ENCODE measurements around the gene CDH19. TPM values are rescaled to one million over a fixed set of nuclear protein-coding genes. Genes with fewer than 3 reads are reported as not detected.

CDH19 gene
- total RNA-seq, 1 experiment from 2014 or later = not detected

DNA sequence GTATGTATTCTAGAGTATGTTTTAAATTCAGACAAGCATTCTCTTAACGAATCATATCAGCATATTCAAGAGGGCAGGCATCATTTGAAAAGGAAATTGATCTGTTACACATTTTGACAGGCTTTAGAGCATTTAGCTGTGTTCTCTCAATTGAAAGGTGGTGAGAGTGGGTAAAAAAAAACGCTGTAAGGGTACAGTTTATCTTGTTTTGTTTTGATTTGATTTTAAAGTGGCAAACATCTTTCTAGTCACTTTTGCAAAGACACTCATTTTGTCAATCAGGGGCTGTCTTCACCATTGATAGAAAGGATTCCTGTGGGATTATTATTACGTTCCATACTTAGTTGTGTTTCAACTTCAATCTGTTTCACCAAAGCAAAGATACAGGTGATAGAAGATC is 2.2 kb downstream of the CDH19 start:
- CTCF ChIA-PET = no interaction called here
- no peak overlapping the region for H3K27ac ChIP-seq (ENCODE audit: low read depth, low read length, poor library complexity, severe bottlenecking)
- no peaks in the 10 kb centered on the region for H3K27me3 ChIP-seq (replicated peaks; ENCODE audit: insufficient read depth, low read depth, low read length, poor library complexity)
- H3K4me3 ChIP-seq (ENCODE audit: low read depth, low read length, poor library complexity, severe bottlenecking) = no peak overlapping the region
- intact Hi-C loops (cut with micrococcal nuclease; ENCODE audit: unreplicated experiment) = no loop called here
- no TSS peak for BruUV-seq (replicated peaks)
- TF ChIP-seq, protein P1, sequence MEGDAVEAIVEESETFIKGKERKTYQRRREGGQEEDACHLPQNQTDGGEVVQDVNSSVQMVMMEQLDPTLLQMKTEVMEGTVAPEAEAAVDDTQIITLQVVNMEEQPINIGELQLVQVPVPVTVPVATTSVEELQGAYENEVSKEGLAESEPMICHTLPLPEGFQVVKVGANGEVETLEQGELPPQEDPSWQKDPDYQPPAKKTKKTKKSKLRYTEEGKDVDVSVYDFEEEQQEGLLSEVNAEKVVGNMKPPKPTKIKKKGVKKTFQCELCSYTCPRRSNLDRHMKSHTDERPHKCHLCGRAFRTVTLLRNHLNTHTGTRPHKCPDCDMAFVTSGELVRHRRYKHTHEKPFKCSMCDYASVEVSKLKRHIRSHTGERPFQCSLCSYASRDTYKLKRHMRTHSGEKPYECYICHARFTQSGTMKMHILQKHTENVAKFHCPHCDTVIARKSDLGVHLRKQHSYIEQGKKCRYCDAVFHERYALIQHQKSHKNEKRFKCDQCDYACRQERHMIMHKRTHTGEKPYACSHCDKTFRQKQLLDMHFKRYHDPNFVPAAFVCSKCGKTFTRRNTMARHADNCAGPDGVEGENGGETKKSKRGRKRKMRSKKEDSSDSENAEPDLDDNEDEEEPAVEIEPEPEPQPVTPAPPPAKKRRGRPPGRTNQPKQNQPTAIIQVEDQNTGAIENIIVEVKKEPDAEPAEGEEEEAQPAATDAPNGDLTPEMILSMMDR (conservative IDR thresholded peaks at IDR 0.05; ENCODE audit: low read depth, low read length) = no peak
- no peak for TF ChIP-seq EZH2 (IDR thresholded peaks at IDR 0.05; ENCODE audit: borderline replicate concordance, low read depth, low read length, poor library complexity, severe bottlenecking)
- no peaks in the 10 kb centered on the region for H3K9me3 ChIP-seq (ENCODE audit: low read depth, low read length, poor library complexity, severe bottlenecking)
- DNase-seq (ENCODE audit: low spot score) = no peak
- H3K4me1 ChIP-seq (ENCODE audit: insufficient read depth, low read length, poor library complexity, severe bottlenecking) = no peaks in the 10 kb centered on the region
- H3K36me3 ChIP-seq (ENCODE audit: insufficient read depth, low read length, poor library complexity, severe bottlenecking) = no peaks in the 10 kb centered on the region
- POLR2A ChIA-PET (ENCODE audit: low non-redundant PET) = no interaction called here

DNA sequence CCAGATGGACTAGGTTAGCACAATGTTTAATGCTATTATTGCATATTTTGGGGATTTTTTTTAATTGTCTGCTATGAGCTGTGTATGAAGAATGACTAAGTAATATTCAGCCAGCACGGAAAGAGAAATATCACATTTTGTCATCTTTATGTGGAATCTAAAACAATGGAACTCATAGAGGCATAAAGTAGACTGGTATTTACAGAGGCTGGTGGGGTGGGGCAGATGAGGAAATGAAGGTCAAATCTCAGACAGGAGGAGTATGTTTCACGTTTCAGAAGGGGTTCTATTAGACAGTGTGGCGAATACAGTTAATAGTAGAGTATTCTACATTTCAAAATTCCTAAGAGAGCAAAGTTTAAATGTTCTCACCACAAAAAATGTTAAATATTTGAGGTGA is 4.7 kb downstream of the CDH19 start:
- BruUV-seq (replicated peaks) = no TSS peak
- no peak for DNase-seq (ENCODE audit: low spot score)
- Histone ChIP-seq H3K27ac (ENCODE audit: low read depth, low read length, poor library complexity, severe bottlenecking) (no peak overlapping the region), H3K27me3 (replicated peaks; ENCODE audit: insufficient read depth, low read depth, low read length, poor library complexity) (no peaks in the 10 kb centered on the region), H3K4me3 (ENCODE audit: low read depth, low read length, poor library complexity, severe bottlenecking) (no peak overlapping the region), H3K9me3 (ENCODE audit: low read depth, low read length, poor library complexity, severe bottlenecking) (no peaks in the 10 kb centered on the region), H3K36me3 (ENCODE audit: insufficient read depth, low read length, poor library complexity, severe bottlenecking) (no peaks in the 10 kb centered on the region), H3K4me1 (ENCODE audit: insufficient read depth, low read length, poor library complexity, severe bottlenecking) (no peaks in the 10 kb centered on the region)
- CTCF ChIA-PET = no interaction called here
- POLR2A ChIA-PET (ENCODE audit: low non-redundant PET) = no interaction called here
- intact Hi-C loops (cut with micrococcal nuclease; ENCODE audit: unreplicated experiment) = no loop called here
- TF ChIP-seq, protein P1 (conservative IDR thresholded peaks at IDR 0.05; ENCODE audit: low read depth, low read length) = no peak
- no peak for TF ChIP-seq EZH2 (IDR thresholded peaks at IDR 0.05; ENCODE audit: borderline replicate concordance, low read depth, low read length, poor library complexity, severe bottlenecking)

DNA sequence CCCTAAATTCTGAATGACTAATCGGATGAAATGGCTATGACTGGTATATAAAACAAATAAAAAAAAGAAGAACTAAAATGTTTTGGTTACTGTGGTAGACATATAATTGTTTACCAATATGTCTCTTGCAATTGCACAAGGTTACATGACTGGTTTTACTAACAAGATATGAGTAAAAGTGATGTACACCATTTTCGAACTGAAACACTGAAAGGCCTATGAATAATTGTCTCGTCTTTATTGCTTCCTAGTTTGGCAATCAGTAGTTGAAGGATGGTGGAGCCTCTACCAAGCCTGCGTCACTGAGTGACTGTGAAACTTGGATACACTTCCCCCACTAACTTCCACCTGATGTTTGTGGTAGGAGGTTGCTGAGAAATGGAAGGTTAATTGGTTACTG is 16.5 kb downstream of the CDH19 start:
- POLR2A ChIA-PET (ENCODE audit: low non-redundant PET) = no interaction called here
- Histone ChIP-seq H3K36me3 (ENCODE audit: insufficient read depth, low read length, poor library complexity, severe bottlenecking) (no peaks in the 10 kb centered on the region), H3K27me3 (replicated peaks; ENCODE audit: insufficient read depth, low read depth, low read length, poor library complexity) (no peaks in the 10 kb centered on the region), H3K27ac (ENCODE audit: low read depth, low read length, poor library complexity, severe bottlenecking) (no peak overlapping the region), H3K9me3 (ENCODE audit: low read depth, low read length, poor library complexity, severe bottlenecking) (no peaks in the 10 kb centered on the region), H3K4me3 (ENCODE audit: low read depth, low read length, poor library complexity, severe bottlenecking) (no peak overlapping the region), H3K4me1 (ENCODE audit: insufficient read depth, low read length, poor library complexity, severe bottlenecking) (peaks cover 7% of the 10 kb centered on the region)
- CTCF ChIA-PET = no interaction called here
- intact Hi-C loops (cut with micrococcal nuclease; ENCODE audit: unreplicated experiment) = no loop called here
- BruUV-seq (replicated peaks) = no TSS peak
- no peak for DNase-seq (ENCODE audit: low spot score)
- no peak for TF ChIP-seq EZH2 (IDR thresholded peaks at IDR 0.05; ENCODE audit: borderline replicate concordance, low read depth, low read length, poor library complexity, severe bottlenecking)
- TF ChIP-seq, protein P1 (conservative IDR thresholded peaks at IDR 0.05; ENCODE audit: low read depth, low read length) = no peak
